Posterior vena cava (tissue), 2 donors: Measurements from ENCODE around the gene KHNYN. TPM values are rescaled to one million over a fixed set of nuclear protein-coding genes. Genes with fewer than 3 reads are reported as not detected.

Experiments
- DNase-seq: peaks from one replicate; pipeline ENCODE4 v3.0.0-alpha.2; 2020; ENCODE audit warnings: low spot score
- intact Hi-C, 2 donors: fragments of 100-400 bp; cut with DNase I; formaldehyde crosslinking; loops; one replicate each; pipeline versions ENCODE4 v1.14.1 to v1.14.2; 2022 to 2023
- total RNA-seq, 2 donors: library from RNA; stranded (reverse); fragmentation: NEBNext Ultra II Directional; extraction: Animal tissue kit (Norgen Biotek cat#: 25700); gene quantifications; one replicate each; pipeline ENCODE4 v1.2.1, GENCODE V29; 2021
- donor health status: DM: yes; HTN: yes; CAD: no.
- donor health status: DM: yes; HTN: yes; CAD: no.

Gene KHNYN
- total RNA-seq, 2 donors from 2014 or later, result 41.4 to 41.8 TPM

DNA sequence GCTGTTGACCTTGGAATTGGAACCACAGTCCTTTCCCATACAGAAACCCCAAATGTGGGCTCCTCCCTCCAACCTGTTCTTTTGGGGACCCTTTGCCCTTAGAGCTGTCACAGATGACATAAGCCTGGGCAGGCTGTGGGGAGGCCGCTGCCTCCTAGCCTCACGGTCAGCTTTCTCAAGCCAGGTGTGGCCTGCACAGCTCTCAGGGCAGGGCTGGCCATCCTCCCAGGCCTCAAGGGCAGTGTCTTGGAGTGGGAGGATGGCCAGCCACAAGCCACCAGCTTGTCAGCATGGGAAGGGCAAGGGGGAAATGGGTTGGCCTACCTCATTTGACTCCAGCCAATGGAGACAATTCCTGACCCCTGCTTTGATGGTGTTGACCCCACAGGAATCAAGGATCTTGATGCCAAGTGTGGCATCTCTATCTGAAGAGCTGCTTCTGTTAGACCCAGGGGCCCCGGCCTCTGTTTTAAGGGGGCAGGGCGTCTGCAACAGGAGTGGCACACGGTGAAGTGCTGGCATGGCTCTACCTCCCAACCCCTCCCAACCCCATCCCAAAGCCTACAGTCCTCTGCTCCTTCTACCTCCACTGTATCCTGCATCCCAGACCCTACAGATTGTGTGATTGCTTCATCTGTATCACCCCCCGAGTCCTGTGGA is 11.8 kb upstream of the KHNYN start:
- DNase-seq, result peak; percentile 65
- intact Hi-C loops, result no loop called here

DNA sequence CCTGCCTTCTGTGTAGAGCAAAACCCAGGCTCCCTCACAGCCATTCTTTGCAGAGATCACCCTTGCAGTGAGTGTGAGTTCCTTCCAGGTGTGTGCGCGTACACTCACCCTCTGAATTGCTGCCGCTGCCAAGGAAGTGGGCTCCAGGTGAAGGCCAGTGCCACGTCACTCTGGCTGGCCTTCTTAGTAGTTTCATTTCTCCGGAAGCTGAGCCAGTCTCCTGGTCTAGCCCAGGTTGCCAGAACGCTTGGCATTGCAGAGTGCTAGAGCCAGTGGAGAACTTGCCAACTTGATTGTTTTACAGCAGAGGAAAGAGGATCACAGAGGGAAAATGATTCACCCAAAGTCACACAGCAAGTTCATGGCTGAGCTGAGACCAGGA is 11.3 kb upstream of the KHNYN start:
- DNase-seq, result peak; percentile 47
- intact Hi-C loops, result no loop called here

DNA sequence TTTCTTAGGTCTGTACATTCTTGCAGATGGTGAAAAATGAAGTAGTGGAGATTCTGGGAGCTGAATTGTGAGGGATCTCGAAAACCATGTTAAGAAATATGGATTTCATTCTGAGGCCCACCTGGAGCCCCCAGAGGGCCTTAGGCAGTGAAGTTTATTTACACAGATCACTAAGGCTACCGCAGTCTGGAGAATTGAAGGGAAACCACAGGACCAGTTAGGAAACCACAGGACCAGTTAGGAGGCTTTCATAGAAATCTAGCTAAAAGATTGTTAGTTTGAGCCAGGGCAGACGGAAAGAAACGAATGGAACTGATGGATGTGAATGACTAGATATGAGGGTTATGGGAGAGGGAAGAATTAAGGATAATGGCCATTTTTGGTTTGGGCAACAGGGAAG is 7.5 kb upstream of the KHNYN start:
- no peak for DNase-seq
- intact Hi-C loops, result no loop called here

- intact Hi-C loops, result no loop called here
- no peak for DNase-seq
Observed at GRCh38 chr14:24422694-24423601, 6.8 kb upstream of the KHNYN start.

DNA sequence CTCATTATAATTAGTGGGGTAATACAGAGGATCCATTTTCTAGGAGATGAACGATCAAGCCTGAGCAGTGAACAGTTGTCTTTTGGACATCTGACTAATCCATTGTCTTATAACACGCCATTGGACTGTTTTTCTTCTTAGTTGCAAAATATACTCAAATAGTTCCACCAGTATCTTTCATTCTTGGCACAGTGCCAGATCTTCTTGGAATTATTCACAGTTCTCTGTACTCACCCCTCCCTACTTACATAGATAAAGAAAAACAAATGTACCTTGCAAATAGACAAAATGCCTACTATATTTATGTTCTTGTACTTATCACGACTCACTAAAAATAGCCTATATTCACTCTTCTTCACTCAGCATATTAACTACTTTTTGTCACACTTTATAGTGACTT is 4.0 kb upstream of the KHNYN start:
- DNase-seq, result no peak
- intact Hi-C loops, result no loop called here

GRCh38 chr14:24426150-24426911 is 3.4 kb upstream of the KHNYN start:
- intact Hi-C loops, result no loop called here
- DNase-seq, result no peak

DNA sequence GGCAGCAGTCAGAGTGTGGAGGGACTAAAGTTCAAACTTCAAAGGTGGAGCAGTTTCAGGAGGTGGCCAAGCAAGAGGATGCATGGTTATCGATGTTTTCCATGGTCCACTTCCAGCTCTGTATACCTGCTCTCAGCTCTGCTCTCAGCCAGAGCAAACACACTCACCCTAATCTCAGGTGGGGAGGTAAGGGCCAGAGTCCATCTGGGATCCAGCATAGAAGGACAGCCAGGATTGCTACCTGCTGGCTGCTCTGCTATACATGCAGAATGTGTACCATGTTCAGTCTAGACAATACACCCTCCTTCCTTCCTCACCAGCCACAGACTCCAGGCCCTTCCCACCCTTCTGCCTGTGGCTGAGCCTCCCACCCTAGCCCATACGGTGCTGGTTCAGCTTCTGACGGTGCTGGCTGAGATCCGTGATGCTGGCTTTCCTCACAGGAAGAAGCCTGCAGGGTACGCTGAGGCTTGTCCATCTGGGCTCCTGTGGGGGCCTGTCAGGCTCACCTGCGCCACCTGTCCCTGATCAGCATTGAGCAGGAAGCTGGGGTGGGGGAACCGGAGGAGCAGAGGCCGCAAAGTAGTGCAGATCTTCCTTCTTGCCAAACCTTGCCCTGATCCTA is 2.7 kb upstream of the KHNYN start:
- DNase-seq, result peak; percentile 58
- intact Hi-C loops, result no loop called here

DNA sequence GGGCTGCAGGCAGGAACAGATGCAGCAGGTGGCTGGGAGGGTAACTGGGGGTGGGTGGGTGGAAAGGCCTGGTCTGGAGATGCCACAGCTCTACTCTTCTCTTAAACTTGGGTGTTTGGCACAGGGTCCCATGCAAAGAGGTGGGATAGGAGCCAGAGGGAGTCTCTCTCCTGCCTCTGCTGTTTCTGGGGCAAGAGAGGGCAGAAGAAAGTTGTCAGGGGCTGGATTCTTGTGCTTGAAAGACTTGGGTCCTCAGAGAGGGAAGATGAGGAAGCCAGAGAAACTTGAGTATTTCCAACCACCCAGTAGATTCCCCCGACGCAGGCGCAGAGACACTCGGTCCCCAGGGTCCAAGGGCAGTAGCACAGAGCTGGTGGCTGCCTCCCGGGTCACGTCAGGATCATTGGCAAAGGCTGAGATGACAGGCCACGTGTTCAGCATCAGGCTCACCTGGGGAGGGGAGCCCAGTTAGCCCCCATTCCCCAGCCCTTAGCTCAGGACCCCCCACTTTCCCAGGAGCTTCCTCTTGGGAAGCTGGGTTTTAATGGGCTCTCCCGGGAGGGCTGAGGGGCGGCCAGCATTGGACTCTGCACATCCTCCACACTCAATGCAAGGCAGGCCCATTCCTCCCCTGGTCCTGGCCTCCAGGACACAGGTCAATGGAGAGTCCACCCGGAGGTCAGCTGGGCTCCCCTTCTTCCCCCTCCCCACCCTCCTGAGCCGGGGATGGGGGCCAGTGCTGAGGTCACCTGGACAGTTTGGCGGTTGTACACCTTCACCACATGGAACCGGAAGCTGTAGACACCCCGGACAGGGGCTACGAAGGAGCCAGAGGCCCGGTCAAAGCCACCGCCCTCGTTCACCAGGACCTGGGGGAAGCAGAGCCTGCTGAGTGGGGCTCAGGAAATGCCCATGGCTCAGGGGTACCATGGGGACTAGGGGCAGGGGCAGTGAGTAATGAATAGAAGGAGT is 1.9 kb upstream of the KHNYN start:
- intact Hi-C loops, result no loop called here
- DNase-seq, result peak; percentile 71

- DNase-seq, result peak; percentile 76
- intact Hi-C loops, result loop anchor here in 1 of 2 donors (1.0 kb wide), 1 partner anchor 12 kb away; no protein-coding TSS in a partner anchor
Observed at GRCh38 chr14:24428628-24429394, 943 bp upstream of the KHNYN start.

GRCh38 chr14:24430143-24430681 is 458 bp downstream of the KHNYN start:
- intact Hi-C loops, result loop anchor here in 1 of 2 donors (1.0 kb wide), 1 partner anchor 64 kb away; no protein-coding TSS in a partner anchor
- peak; percentile 95 for DNase-seq

DNA sequence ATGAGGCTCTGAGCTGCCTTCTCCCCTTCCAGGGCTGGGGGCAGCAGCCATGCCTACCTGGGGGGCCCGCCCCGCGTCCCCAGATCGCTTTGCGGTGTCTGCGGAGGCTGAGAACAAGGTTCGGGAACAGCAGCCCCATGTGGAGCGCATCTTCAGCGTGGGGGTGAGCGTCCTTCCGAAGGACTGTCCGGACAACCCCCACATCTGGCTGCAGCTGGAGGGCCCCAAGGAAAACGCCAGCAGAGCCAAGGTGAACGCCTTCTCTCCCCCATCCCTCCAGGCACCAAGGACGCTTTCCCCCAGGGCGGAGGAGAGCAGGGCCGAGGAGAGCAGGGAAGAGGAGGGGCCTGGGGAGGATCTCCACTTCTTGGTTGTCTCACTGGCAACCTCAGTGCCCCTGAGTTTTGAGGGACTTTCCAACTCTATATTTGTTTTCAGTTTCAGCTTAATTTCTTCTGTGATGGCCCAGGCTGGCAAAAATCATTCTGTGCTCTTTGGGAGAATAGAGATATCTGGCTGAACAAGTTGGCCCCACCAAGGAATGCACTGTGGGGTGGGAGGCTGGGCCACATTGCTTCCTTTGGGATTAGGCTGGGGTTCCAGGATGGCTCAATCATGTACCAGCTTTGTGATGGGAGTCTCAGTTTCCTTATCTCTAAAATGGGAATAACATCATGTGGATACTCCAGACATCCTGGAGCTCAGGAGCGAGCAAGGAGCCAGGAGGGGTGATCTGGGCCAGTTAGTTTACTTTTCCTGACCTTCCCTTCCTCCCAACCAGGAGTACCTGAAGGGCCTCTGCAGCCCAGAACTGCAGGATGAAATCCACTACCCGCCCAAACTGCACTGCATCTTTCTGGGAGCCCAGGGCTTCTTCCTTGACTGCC is 1.2 kb downstream of the KHNYN start:
- intact Hi-C loops, result loop anchor here (1.0 kb wide), 2 partner anchors 65 to 97 kb away; no protein-coding TSS in a partner anchor
- DNase-seq, result no peak

- intact Hi-C loops, result loop anchor here in 1 of 2 donors (1.0 kb wide), 1 partner anchor 97 kb away; no protein-coding TSS in a partner anchor
- DNase-seq, result peak; percentile 96
Observed at GRCh38 chr14:24431569-24432258, 2.0 kb downstream of the KHNYN start.

DNA sequence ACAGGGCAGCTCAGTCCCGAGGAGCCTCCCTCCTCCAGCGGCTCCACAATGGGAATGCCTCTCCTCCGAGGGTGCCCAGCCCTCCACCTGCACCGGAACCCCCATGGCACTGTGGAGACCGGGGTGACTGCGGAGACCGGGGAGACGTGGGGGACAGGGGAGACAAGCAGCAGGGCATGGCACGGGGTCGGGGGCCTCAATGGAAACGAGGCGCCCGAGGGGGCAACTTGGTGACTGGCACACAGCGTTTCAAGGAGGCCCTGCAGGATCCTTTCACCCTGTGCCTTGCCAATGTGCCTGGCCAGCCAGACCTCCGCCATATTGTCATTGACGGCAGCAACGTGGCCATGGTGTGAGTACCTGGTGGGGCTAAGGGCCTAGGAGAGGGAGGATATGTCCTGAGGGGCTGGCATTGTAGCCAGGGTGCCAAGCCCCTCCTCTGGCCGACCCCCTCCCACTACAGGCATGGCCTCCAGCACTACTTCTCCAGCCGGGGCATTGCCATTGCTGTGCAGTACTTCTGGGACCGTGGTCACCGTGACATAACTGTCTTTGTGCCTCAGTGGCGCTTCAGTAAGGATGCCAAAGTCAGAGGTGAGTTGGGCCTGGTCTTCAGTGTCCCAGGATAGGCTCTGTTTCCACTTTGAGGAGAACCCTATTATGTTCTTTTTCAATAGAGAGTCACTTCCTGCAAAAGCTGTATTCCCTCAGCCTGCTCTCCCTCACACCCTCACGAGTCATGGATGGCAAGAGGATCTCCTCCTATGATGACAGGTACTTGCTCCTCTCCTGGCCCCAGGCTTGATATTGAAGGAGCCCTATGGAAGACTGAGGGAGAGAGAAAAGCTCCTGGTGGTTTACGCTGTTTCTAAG is 2.7 kb downstream of the KHNYN start:
- DNase-seq, result no peak
- intact Hi-C loops, result no loop called here

GRCh38 chr14:24434036-24434435 is 4.3 kb downstream of the KHNYN start:
- no peak for DNase-seq
- intact Hi-C loops, result no loop called here

GRCh38 chr14:24434676-24435075 is 4.9 kb downstream of the KHNYN start:
- intact Hi-C loops, result loop anchor here (5.0 kb wide), 2 partner anchors 67 to 102 kb away; partner anchors contain the start of gene NFATC4 (in 1 of the 2)
- DNase-seq, result no peak
